Adrenal gland (tissue), 12 donors: ENCODE data around the gene MOCS2. TPM values are rescaled to one million over a fixed set of nuclear protein-coding genes. Genes with fewer than 3 reads are reported as not detected.

Experiments used
- DNase-seq, 7 donors: peaks; one replicate each; pipeline ENCODE4 v3.0.0-alpha.2; 2019 to 2020
- H3K27ac ChIP-seq, 5 donors: fragments of 200-600 bp; sonication (generic) in 4 of 5; 1 replicate in 3 of 5; 2 replicates in 2 of 5; pipeline versions ENCODE4 v1.5.1 to v1.8.0; 2016 to 2020; ENCODE audit warnings: mild to moderate bottlenecking in 1 of 5
- H3K27me3 ChIP-seq: fragments of 200-600 bp; 2 replicates; pipeline ENCODE4 v1.8.0; 2021
- H3K36me3 ChIP-seq, 2 donors: fragments of 200-600 bp; replicated peaks in 1 of 2; 1 replicate in 1 of 2; 2 replicates in 1 of 2; pipeline versions ENCODE4 v1.5.1 to v1.8.0; 2018 to 2022
- H3K4me1 ChIP-seq, 2 donors: fragments of 200-600 bp; replicated peaks in 1 of 2; 1 replicate in 1 of 2; 2 replicates in 1 of 2; pipeline versions ENCODE4 v1.5.1 to v1.8.0; 2018 to 2021
- H3K4me3 ChIP-seq, 4 donors: fragments of 200-600 bp; sonication (generic) in 3 of 4; one replicate each; pipeline ENCODE4 v1.5.1; 2016 to 2018
- H3K9me3 ChIP-seq, 3 donors: fragments of 200-600 bp; sonication (generic) in 1 of 3; replicated peaks in 1 of 3; 1 replicate in 2 of 3; 2 replicates in 1 of 3; pipeline versions ENCODE4 v1.5.1 to v1.8.0; 2016 to 2021
- POLR2A ChIP-seq, 2 donors: fragments of 450-650 bp; IDR thresholded peaks; one replicate each; pipeline ENCODE4 v1.6.1; 2017; ENCODE audit warnings: antibody characterized with exemption in 2 of 2, mild to moderate bottlenecking in 2 of 2, moderate library complexity in 1 of 2
- WGBS, 4 donors: extraction: QIAGEN DNeasy Blood & Tissue Kit in 2 of 4; methylation state at CpG; one replicate each; pipeline versions ENCODE4 v1.1.5 to v1.1.7; 2013 to 2017; 5-methylcytosine and 5-hydroxymethylcytosine counted together
- intact Hi-C, 2 donors: fragments of 100-400 bp; cut with DNase I; formaldehyde crosslinking; loops; one replicate each; pipeline versions ENCODE4 v1.14.1 to v1.15.0; 2022 to 2023
- polyA plus RNA-seq, 3 donors: library from polyadenylated mRNA; stranded (reverse); fragments of 200-250 nt in 2 of 3; fragments of 350-450 nt in 1 of 3; fragmentation: Illumina TruSeq in 1 of 3; extraction: RNeasy Lipid Tissue Mini Kit (QIAGEN cat#74804) in 1 of 3; gene quantifications; one replicate each; pipeline ENCODE4 v1.2.3, GENCODE V29; 2013 to 2014
- total RNA-seq, 9 donors: library from RNA; depleted of rRNA in 4 of 9; stranded (reverse); fragments of >200 nt in 4 of 9; fragments of 120-200 nt in 1 of 9; fragmentation: NEBNext Ultra II Directional in 1 of 9; extraction: Animal tissue kit (Norgen Biotek cat#: 25700) in 1 of 9; gene quantifications; one replicate each; pipeline versions ENCODE4 v1.1.0 to v1.2.4, GENCODE V29; 2013 to 2023
- TF ChIP-seq, protein P1 (sequence below), 6 experiments: fragments of 450-650 bp in 4 of 6; fragments of 200-600 bp in 2 of 6; sonication (generic) in 1 of 6; IDR thresholded peaks; 1 replicate in 5 of 6; 2 replicates in 1 of 6; pipeline versions ENCODE4 v1.5.1 to v1.8.0; 2016 to 2021; ENCODE audit warnings: antibody characterized with exemption in 6 of 6, mild to moderate bottlenecking in 2 of 6, moderate library complexity in 1 of 6
- donor health status: healthy with polysubstance abuse.
- donor health status: Bipolar disorder and iron deficiency.
- donor health status: DM: yes; HTN: yes; CAD: no.
- donor health status: DM: no; HTN: no; CAD: no.
- donor health status: DM: no; HTN: no; CAD: no.
- donor health status: DM: yes; HTN: yes; CAD: no.

Gene MOCS2
- total and polyA plus RNA-seq, 12 donors = 38.2 to 204 (median 82.1) TPM

- peaks cover 10 to 22% of the 10 kb centered on the region in 2 donors for H3K4me1 ChIP-seq
- no peaks in the 10 kb centered on the region for H3K27me3 ChIP-seq
- H3K9me3 ChIP-seq = no peaks in the 10 kb centered on the region
- intact Hi-C loops = no loop called here
- DNase-seq = no peak
- H3K4me3 ChIP-seq = no peak overlapping the region
- no peak for TF ChIP-seq POLR2A (IDR thresholded peaks at IDR 0.05)
- TF ChIP-seq, protein P1, sequence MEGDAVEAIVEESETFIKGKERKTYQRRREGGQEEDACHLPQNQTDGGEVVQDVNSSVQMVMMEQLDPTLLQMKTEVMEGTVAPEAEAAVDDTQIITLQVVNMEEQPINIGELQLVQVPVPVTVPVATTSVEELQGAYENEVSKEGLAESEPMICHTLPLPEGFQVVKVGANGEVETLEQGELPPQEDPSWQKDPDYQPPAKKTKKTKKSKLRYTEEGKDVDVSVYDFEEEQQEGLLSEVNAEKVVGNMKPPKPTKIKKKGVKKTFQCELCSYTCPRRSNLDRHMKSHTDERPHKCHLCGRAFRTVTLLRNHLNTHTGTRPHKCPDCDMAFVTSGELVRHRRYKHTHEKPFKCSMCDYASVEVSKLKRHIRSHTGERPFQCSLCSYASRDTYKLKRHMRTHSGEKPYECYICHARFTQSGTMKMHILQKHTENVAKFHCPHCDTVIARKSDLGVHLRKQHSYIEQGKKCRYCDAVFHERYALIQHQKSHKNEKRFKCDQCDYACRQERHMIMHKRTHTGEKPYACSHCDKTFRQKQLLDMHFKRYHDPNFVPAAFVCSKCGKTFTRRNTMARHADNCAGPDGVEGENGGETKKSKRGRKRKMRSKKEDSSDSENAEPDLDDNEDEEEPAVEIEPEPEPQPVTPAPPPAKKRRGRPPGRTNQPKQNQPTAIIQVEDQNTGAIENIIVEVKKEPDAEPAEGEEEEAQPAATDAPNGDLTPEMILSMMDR (IDR thresholded peaks at IDR 0.05) = no peak
- H3K36me3 ChIP-seq = peaks cover 0 to 20% of the 10 kb centered on the region in 2 donors
- WGBS, 4 donors = 83 to 100% (median 92%) methylated on average over 1 of the region's 1 CpG
- H3K27ac ChIP-seq = no peak overlapping the region
Measured at GRCh38 chr5:53087171-53087570, 22.4 kb downstream of the MOCS2 start.

GRCh38 chr5:53084546-53085255, 24.9 kb downstream of the MOCS2 start:
- H3K4me1 ChIP-seq = peaks cover 0 to 12% of the 10 kb centered on the region in 2 donors

DNA sequence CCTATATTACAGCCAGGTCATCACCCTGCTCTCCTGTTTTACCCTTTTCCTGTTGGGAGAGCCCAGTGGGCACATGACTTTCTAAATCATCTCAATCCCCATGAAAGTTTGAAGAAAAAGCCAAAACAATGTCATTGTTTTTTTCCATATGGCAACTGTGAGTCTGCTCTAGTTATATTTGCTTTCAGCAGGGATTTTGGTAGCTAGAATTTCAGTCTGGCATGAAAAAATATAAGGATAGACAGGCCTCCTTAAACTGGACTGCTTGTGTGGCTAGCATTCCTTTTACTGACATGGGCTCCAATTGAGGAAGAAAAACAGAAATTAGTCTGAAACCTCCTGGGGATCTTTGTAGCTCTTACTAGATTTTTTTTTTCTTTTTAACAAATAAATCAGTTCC, 25.6 kb downstream of the MOCS2 start:
- Histone ChIP-seq H3K9me3 (no peaks in the 10 kb centered on the region), H3K27me3 (no peaks in the 10 kb centered on the region), H3K27ac (no peak overlapping the region), H3K36me3 (peaks cover 0 to 37% of the 10 kb centered on the region in 2 donors), H3K4me1 (peaks cover 0 to 4% of the 10 kb centered on the region in 2 donors), H3K4me3 (no peak overlapping the region)
- intact Hi-C loops = no loop called here
- no peak for DNase-seq
- no peak for TF ChIP-seq POLR2A (IDR thresholded peaks at IDR 0.05)

More at GRCh38 chr5:53084546-53085255, 24.9 kb downstream of the MOCS2 start:
- Histone ChIP-seq H3K27ac (no peak overlapping the region), H3K9me3 (no peaks in the 10 kb centered on the region), H3K27me3 (no peaks in the 10 kb centered on the region), H3K36me3 (peaks cover 0 to 37% of the 10 kb centered on the region in 2 donors), H3K4me3 (no peak overlapping the region)
- TF ChIP-seq, protein P1 (IDR thresholded peaks at IDR 0.05) = no peak
- TF ChIP-seq POLR2A (IDR thresholded peaks at IDR 0.05) = no peak
- no peak for DNase-seq
- 86 to 88% (median 87%) methylated on average over 4 of the region's 4 CpGs for WGBS, 4 donors
- intact Hi-C loops = no loop called here

DNA sequence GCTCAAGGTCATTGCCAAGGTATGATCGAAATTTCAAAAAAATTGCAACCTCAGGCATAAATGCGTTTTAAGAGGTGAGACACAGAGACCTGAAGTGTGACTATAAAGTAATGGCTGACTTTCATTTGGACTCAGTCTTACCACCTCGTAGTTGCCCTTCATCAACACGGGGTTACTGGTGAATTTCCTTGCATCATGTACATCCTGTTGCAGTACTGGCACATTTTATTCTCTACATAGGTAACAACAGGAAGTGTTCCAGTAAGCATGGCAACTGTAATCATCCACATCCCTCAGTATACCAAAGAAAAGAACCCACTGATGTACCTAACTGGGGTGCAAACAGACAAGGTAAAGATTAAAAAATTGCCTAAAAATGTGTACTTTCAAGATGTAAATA, 29.3 kb downstream of the MOCS2 start:
- TF ChIP-seq, protein P1 (IDR thresholded peaks at IDR 0.05) = no peak
- no peak for TF ChIP-seq POLR2A (IDR thresholded peaks at IDR 0.05)
- intact Hi-C loops = no loop called here
- peaks cover 0 to 48% of the 10 kb centered on the region in 2 donors for H3K36me3 ChIP-seq
- H3K4me1 ChIP-seq = no peaks in the 10 kb centered on the region
- H3K9me3 ChIP-seq = no peaks in the 10 kb centered on the region
- 77 to 87% (median 82%) methylated on average over 4 of the region's 4 CpGs for WGBS, 4 donors
- no peaks in the 10 kb centered on the region for H3K27me3 ChIP-seq
- H3K4me3 ChIP-seq = no peak overlapping the region
- no peak for DNase-seq
- no peak overlapping the region for H3K27ac ChIP-seq
